T-helper 2 cell treated with Interferon-gamma antibody and Interleukin-4, amounts not matched to agents 5 μg/mL and 100 μg/mL, for 36 hours (primary cell): ENCODE measurements around the gene RPP21.

Source experiments
- DNase-seq: peaks from one replicate; pipeline ENCODE4 v3.0.0; 2021; ENCODE audit warnings: low spot score
- H3K27ac Mint-ChIP-seq: one replicate; pipeline ENCODE4 v1.8.0; 2021; ENCODE audit warnings: mild to moderate bottlenecking, mixed read lengths
- H3K27me3 Mint-ChIP-seq: one replicate; pipeline ENCODE4 v1.8.0; 2021; ENCODE audit warnings: low read depth, mixed read lengths
- H3K36me3 Mint-ChIP-seq: one replicate; pipeline ENCODE4 v1.8.0; 2021; ENCODE audit warnings: low read depth, mixed read lengths
- H3K4me1 Mint-ChIP-seq: one replicate; pipeline ENCODE4 v1.8.0; 2021; ENCODE audit warnings: low read depth, mixed read lengths
- H3K4me3 Mint-ChIP-seq: one replicate; pipeline ENCODE4 v1.8.0; 2022; ENCODE audit warnings: mild to moderate bottlenecking, moderate library complexity, mixed read lengths
- H3K9me3 Mint-ChIP-seq: one replicate; pipeline ENCODE4 v1.8.0; 2021; ENCODE audit warnings: mixed read lengths

Gene RPP21

DNA sequence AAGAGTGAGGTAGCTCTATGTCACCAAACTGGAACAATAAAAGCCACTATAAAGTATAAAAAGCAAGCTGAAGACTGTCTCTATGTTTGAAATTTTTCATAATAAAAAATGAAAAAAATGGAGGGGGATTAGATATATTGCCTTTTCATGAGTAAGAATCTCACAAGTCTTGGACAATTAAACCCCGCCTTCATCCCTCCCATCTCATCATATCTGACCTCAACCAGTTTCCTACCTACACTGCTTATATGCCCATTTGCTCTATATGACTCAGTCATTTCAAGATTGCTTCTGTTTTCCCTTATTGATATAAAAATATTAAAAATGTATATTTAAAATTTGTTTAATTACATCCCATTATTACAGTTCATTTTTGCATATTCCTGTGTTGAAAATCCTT lies 21.1 kb upstream of the RPP21 start:
- Mint-ChIP-seq H3K9me3 (no peaks in the 10 kb centered on the region), H3K27me3 (no peaks in the 10 kb centered on the region), H3K4me3 (peak overlapping the region; percentile 2), H3K27ac (no peak overlapping the region), H3K36me3 (peaks cover 32% of the 10 kb centered on the region), H3K4me1 (peaks cover 63% of the 10 kb centered on the region)
- no peak for DNase-seq

DNA sequence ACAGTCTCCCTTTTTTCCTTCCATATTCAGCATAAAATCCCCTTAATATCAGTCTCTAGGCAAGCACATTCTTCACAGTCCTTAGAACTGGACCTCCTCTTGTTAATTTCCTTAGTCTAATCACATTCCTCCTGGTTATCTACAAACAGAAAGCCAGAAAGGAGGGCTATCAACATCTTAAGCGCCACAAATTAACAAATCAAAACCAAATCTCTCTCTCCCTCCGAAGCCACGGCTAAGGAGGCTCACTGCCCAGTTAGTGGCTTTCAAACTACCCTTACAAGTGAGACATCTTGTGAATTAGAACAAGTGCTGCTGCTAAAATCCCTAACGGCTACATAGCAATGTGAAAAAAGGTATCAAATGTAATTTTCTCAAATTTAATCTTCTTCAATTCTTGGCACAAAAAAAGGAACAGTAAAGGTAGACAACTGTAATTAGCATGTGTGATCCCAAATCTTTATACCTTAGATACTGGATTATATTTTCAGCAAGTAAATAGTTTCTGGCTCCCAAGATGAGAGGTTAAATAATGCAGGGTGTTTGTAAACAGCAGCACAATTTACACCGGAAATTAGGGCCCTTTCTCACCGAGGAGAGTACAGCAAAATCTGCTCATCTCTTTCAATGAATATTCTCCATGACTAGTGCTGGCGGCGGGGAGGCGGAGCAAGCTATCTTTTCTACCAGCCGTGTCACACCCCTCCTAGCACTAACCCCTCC lies 19.6 kb upstream of the RPP21 start:
- Mint-ChIP-seq H3K9me3 (no peaks in the 10 kb centered on the region), H3K27me3 (no peaks in the 10 kb centered on the region), H3K36me3 (peaks cover 26% of the 10 kb centered on the region), H3K27ac (peak overlapping the region; percentile 99), H3K4me1 (peaks cover 54% of the 10 kb centered on the region), H3K4me3 (peak overlapping the region; percentile 91)
- DNase-seq: peak; percentile 83

DNA sequence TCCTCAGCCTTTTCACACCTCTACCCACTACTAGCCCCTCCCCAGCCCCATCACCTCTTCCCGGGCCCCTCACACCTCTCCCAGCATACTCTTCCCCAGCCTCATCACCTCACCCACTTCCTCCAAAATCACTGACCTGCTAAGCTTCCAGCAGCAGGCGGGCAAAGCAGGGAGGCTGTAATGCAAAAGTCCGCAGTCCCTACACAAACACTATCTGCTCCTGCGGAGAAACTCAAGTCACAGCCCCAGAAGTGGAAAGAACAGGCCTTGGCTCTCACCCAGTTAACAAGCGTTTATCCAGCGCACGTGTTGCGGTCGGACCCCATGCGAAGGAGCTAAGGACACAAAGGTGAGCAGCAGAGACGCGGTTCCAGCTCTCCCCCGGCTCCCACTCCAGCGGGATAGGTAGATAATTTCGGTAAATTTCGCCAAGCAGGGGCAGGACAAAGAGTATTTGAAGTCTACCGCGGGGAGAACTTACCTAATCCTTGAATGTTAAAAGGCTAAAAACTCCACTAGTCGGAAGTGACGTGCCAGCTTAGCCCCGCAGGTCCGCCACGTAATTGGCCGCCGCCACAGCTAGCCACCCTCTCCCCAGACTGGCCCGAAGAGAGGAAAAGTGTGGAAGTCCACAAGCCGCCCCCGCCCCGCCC lies 19.0 kb upstream of the RPP21 start:
- Mint-ChIP-seq H3K9me3 (no peaks in the 10 kb centered on the region), H3K4me1 (peaks cover 49% of the 10 kb centered on the region), H3K36me3 (peaks cover 24% of the 10 kb centered on the region), H3K27ac (peak overlapping the region; percentile 99), H3K4me3 (peak overlapping the region; percentile 91), H3K27me3 (no peaks in the 10 kb centered on the region)
- DNase-seq: no peak

DNA sequence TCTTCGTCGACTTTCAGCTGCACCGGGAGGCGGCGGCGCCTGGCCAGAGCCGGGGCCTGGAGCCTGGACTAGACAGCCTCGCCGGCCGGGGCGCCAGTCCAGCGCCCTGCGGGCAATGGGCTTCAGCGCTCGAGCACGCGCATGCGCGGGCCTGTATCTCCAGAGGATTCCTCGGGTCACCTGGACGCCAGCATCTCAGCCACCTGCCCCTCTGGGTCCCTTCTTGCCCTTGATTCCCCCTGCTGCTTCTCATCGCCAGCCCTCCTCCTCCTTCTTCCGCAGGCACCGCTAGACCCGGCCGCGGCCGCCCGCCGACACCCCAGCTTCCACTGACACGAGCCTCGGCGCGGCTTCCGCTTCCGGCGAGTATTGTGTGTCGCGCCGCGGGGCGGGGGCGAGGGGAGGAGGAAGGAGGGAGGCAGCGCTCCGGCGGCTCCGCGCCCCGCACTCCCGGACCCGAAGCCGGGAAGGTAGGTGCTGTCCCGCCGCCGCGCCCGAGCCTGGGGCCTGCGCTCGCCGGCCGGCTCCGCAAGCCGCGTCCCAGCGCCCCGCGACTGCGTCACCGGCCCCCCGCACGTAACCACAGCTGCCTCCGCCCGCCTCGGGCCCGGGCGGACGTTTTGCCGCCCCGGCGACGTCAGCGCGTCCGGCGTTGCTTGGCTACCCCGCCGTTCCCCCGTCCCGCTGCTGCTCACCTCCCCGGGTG lies 18.3 kb upstream of the RPP21 start, which contains the start of gene TRIM39:
Gene TRIM39 (plus strand): TSS at position 402 of the 706 bp plus-strand sequence. CDS start 2,391 bp downstream, outside the sequence.
- DNase-seq: peak; percentile 86
- peak within 1 kb of the TSS; percentile 99 for H3K27ac Mint-ChIP-seq
- peaks cover 46% of the 10 kb centered on the region for H3K4me1 Mint-ChIP-seq
- H3K9me3 Mint-ChIP-seq: no peaks in the 10 kb centered on the region
- peaks cover 22% of the 10 kb centered on the region for H3K36me3 Mint-ChIP-seq
- peak within 1 kb of the TSS; percentile 95 for H3K4me3 Mint-ChIP-seq
- H3K27me3 Mint-ChIP-seq: no peaks in the 10 kb centered on the region

DNA sequence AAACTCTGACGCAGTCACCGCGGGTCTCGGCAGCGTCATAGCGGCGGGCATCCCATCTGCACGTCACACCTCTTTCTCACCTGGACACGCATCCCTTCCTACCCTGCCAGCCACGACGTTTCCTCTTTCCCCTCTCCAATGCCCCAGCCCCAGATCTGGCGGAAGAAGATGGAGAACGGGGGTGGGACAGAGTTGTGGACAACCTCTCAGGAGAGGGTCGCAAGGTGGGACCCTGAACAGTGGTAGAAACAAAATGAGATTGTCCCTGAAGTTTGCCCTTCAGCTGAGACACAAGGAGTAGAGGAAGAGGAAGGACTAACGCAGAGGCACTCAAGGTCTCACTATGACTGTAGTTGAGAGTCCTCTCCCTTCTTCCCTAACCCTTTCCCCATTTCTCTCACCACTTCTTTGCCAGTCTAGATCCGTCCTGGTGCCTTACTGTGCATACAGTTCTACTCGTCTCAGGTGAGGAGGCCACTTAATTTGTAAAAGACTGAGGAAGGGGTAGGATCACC lies 17.7 kb upstream of the RPP21 start:
- Mint-ChIP-seq H3K27me3 (no peaks in the 10 kb centered on the region), H3K4me3 (peak overlapping the region; percentile 95), H3K27ac (peak overlapping the region; percentile 96), H3K4me1 (peaks cover 42% of the 10 kb centered on the region), H3K36me3 (peaks cover 19% of the 10 kb centered on the region), H3K9me3 (no peaks in the 10 kb centered on the region)
- DNase-seq: no peak

DNA sequence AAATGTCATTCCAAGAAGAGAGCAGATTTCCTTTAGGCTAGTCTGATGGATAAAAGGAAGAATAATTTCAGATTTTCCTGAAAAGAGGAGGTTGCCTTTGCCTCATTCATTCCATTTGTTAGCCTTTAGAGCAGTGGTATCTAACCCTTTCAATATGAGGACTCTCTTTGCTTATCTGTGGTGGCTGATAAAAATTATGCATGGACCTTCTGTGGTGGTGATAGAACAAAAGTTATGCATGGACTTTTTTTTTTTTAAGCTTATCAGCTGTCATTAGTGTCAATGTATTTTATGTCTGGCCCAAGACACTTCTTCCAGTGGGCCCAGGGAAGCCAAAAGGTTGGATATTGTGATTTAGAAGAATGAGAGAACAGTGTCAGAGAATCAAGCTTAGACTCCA lies 16.6 kb upstream of the RPP21 start:
- Mint-ChIP-seq H3K27ac (no peak overlapping the region), H3K4me3 (no peak overlapping the region), H3K4me1 (peaks cover 34% of the 10 kb centered on the region), H3K36me3 (peaks cover 14% of the 10 kb centered on the region), H3K9me3 (no peaks in the 10 kb centered on the region), H3K27me3 (no peaks in the 10 kb centered on the region)
- DNase-seq: no peak

DNA sequence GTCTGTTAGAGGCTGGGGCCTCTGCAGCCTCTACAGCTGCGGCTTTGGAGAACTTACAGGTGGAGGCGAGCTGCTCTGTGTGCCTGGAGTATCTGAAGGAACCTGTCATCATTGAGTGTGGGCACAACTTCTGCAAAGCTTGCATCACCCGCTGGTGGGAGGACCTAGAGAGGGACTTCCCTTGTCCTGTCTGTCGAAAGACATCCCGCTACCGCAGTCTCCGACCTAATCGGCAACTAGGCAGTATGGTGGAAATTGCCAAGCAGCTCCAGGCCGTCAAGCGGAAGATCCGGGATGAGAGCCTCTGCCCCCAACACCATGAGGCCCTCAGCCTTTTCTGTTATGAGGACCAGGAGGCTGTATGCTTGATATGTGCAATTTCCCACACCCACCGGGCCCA lies 15.6 kb upstream of the RPP21 start:
- H3K27ac Mint-ChIP-seq: no peak overlapping the region
- no peak overlapping the region for H3K4me3 Mint-ChIP-seq
- no peak for DNase-seq
- H3K36me3 Mint-ChIP-seq: peaks cover 17% of the 10 kb centered on the region
- no peaks in the 10 kb centered on the region for H3K9me3 Mint-ChIP-seq
- no peaks in the 10 kb centered on the region for H3K27me3 Mint-ChIP-seq
- peaks cover 28% of the 10 kb centered on the region for H3K4me1 Mint-ChIP-seq

DNA sequence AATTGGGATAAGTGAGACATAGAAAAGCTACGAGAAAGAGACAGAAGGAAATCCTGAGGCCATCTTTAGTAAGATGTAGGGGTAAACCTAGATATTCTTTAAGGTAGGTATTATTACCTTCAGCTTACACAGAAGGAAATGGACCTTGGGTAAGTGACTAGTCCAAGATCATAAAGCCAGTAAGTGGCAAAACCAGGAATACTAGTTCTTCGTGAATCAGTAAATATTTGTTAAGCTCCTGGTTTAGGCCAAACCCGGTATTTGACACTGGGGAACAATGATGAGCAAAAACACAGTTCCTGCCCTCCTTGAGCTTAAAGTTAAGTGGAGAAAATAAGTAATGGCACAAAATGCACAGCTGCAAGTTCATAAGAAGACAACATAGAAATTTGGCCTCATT lies 13.0 kb upstream of the RPP21 start:
- Mint-ChIP-seq H3K4me3 (no peak overlapping the region), H3K36me3 (peaks cover 26% of the 10 kb centered on the region), H3K27me3 (no peaks in the 10 kb centered on the region), H3K9me3 (no peaks in the 10 kb centered on the region), H3K4me1 (peaks cover 12% of the 10 kb centered on the region), H3K27ac (no peak overlapping the region)
- DNase-seq: no peak

DNA sequence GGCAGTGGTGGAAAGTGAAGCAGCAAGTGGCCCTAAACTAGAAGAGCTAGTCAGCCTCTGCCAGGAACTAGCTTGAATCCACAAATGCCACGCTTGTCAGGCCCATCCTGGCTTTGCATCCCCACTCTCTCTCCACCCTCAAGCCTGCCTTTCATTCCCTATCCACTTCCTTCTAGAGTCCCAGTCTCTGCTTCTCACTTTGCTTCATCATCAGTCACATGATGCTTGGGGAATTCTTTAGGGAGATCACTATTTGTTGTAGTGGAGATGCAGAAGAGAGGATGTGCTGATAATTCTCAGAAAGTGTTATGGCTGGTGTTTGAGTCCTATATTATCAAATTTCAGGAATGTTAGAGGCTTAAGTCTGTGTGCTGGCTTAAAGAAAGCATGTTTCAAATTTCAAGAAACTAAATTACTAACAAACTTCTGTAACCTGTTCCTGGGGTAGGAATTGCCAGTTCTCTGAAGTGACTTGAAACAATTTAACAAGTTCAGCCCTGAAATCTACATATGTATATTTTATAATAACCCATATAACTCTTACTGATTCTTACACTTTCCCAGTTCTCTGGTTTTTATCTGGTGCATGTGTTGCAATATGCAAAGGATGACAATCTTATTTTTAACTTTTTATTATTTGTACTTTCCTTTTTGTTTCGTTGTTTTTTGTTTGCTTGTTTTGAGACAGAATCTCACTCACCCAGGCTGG lies 10.7 kb upstream of the RPP21 start:
- Mint-ChIP-seq H3K36me3 (peaks cover 29% of the 10 kb centered on the region), H3K4me1 (no peaks in the 10 kb centered on the region), H3K27ac (no peak overlapping the region)

DNA sequence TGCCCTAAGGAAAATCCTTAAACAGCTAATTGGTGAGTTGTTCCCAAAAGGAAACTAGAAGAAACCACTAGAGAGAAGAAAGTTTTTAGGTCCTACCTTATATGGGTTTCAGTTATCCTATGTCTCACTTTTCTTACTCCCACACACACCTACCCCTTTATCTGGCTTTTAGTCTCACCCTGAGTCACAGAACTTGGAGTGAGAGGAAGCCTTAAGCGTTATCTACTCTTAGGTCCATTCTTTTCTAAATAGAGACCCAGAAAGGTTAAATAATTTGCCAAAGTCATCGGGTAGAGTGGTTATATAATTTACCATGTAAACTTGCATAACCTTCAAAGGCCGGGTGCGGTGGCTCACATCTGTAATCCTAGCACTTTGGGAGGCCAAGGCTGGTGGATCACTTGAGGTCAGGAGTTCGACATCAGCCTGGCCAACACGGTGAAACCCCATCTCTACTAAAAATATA lies 4.3 kb upstream of the RPP21 start:
- Mint-ChIP-seq H3K36me3 (peaks cover 34% of the 10 kb centered on the region), H3K27ac (no peak overlapping the region), H3K4me1 (peaks cover 4% of the 10 kb centered on the region), H3K4me3 (no peak overlapping the region), H3K9me3 (no peaks in the 10 kb centered on the region), H3K27me3 (no peaks in the 10 kb centered on the region)
- no peak for DNase-seq

More for the DNA sequence above, 10.7 kb upstream of the RPP21 start:
- no peak overlapping the region for H3K4me3 Mint-ChIP-seq
- no peaks in the 10 kb centered on the region for H3K9me3 Mint-ChIP-seq
- no peaks in the 10 kb centered on the region for H3K27me3 Mint-ChIP-seq
- DNase-seq: no peak

DNA sequence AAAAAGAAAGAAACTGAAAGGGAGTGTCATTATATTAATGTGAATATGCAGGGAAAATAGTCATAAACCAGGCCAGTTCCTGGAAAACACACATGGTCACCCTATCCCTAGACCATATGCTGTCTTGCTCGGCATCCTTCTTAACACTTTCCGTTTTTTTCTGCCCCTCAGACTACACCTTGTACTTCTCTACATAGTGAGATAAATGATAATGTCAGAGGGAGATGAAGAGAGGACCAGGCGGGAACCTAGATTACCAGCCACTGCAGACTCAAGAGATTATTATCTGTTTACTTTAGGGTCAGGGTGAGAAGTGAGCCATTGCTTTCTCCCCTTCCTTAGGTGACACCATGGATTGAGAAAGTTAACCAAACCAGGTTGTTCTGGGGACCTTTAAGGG lies 3.7 kb upstream of the RPP21 start:
- H3K4me3 Mint-ChIP-seq: no peak overlapping the region
- peaks cover 10% of the 10 kb centered on the region for H3K4me1 Mint-ChIP-seq
- no peaks in the 10 kb centered on the region for H3K9me3 Mint-ChIP-seq
- no peak overlapping the region for H3K27ac Mint-ChIP-seq
- no peaks in the 10 kb centered on the region for H3K27me3 Mint-ChIP-seq
- no peak for DNase-seq
- H3K36me3 Mint-ChIP-seq: peaks cover 37% of the 10 kb centered on the region

DNA sequence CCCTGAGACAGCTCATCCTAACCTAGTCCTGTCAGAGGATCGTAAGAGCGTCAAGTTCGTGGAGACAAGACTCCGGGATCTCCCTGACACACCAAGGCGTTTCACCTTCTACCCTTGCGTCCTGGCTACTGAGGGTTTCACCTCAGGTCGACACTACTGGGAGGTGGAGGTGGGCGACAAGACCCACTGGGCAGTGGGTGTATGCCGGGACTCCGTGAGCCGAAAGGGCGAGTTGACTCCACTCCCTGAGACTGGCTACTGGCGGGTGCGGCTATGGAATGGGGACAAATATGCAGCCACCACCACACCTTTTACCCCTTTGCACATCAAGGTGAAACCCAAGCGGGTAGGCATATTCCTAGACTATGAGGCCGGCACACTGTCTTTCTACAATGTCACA lies 3.2 kb upstream of the RPP21 start:
- Mint-ChIP-seq H3K27ac (no peak overlapping the region), H3K36me3 (peaks cover 37% of the 10 kb centered on the region), H3K4me3 (no peak overlapping the region), H3K27me3 (no peaks in the 10 kb centered on the region), H3K9me3 (no peaks in the 10 kb centered on the region), H3K4me1 (peaks cover 10% of the 10 kb centered on the region)
- no peak for DNase-seq

DNA sequence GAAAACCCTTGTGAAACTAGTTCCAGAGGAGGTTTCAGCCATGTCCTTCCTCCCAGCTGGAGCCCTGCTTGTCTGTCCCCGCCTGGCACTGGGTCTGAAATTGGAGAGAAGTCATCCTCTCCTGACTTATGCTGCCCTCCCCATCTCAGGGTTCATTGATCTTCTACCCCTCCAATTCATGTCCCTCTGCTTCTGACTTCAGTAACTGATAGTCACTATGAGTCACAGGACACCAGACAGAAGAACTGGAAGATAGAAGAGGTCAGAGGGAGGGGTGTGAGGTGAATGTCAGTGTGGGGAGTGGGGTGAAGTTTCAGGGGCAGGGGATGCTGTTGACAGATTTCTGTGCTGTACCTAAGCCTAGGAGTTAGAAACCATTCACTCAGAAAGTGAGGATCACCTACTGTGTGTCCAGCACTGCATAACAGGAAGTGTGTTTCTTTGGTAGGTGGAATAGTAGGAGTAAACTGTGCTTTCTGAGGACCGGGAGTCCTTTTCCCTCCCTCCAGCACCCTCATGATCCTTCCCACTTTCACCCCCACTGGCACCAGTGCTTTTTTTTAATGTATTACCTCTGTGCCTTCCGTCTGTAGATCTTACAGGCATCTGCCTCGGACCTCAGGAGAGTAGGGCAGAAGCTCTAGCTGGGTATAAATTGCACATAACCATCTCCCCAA lies 627 bp upstream of the RPP21 start:
- Mint-ChIP-seq H3K27me3 (peaks cover 6% of the 10 kb centered on the region), H3K9me3 (no peaks in the 10 kb centered on the region), H3K4me3 (peak overlapping the region; percentile 91), H3K4me1 (peaks cover 16% of the 10 kb centered on the region), H3K27ac (peak overlapping the region; percentile 89), H3K36me3 (peaks cover 38% of the 10 kb centered on the region)
- no peak for DNase-seq
